Hypothalamus (tissue), 51 donors: ENCODE results near the gene SLC16A10.
"Not testable (repeated sequence)": the region's sequence is repeated elsewhere in the genome, so short reads cannot be mapped to it uniquely, and the experiment has no call there.

Source experiments
- DNase-seq, 51 donors: peaks; one replicate each; lab custom pipeline; 2025; lab: John Stamatoyannopoulos, UW

Gene SLC16A10

GRCh38 chr6:111176038-111176759 lies 88.9 kb downstream of the SLC16A10 start:
- no peak for DNase-seq

GRCh38 chr6:111176760-111177099 lies 89.4 kb downstream of the SLC16A10 start:
- DNase-seq, result no peak

GRCh38 chr6:111177131-111177530 lies 89.8 kb downstream of the SLC16A10 start:
- DNase-seq, result no peak

GRCh38 chr6:111183702-111184517 lies 96.6 kb downstream of the SLC16A10 start:
- no peak for DNase-seq

- no peak for DNase-seq
These were observed 97.7 kb downstream of the SLC16A10 start for GRCh38 chr6:111184827-111185532.

GRCh38 chr6:111185954-111186353 lies 98.7 kb downstream of the SLC16A10 start:
- DNase-seq, result no peak

GRCh38 chr6:111187874-111188273 lies 100.6 kb downstream of the SLC16A10 start:
- DNase-seq, result no peak

- not testable (repeated sequence) for DNase-seq
These were observed 102.4 kb downstream of the SLC16A10 start for GRCh38 chr6:111189666-111190210.

GRCh38 chr6:111190637-111191036 lies 103.3 kb downstream of the SLC16A10 start:
- no peak for DNase-seq

- not testable (repeated sequence) for DNase-seq
These were observed 103.8 kb downstream of the SLC16A10 start for GRCh38 chr6:111191136-111191535.

GRCh38 chr6:111192911-111193555 lies 105.7 kb downstream of the SLC16A10 start:
- DNase-seq, result no peak

GRCh38 chr6:111195656-111196055 lies 108.4 kb downstream of the SLC16A10 start:
- DNase-seq, result no peak

GRCh38 chr6:111198841-111199240 lies 111.5 kb downstream of the SLC16A10 start:
- DNase-seq, result no peak

GRCh38 chr6:111199935-111200334 lies 112.6 kb downstream of the SLC16A10 start:
- DNase-seq, result no peak

- DNase-seq, result no peak
These were observed 113.3 kb downstream of the SLC16A10 start for GRCh38 chr6:111200350-111201243.

GRCh38 chr6:111201244-111201554 lies 113.9 kb downstream of the SLC16A10 start:
- no peak for DNase-seq

GRCh38 chr6:111201764-111202163 lies 114.5 kb downstream of the SLC16A10 start:
- no peak for DNase-seq

GRCh38 chr6:111203539-111203938 lies 116.2 kb downstream of the SLC16A10 start:
- DNase-seq, result not testable (repeated sequence)

- no peak for DNase-seq
These were observed 117.0 kb downstream of the SLC16A10 start for GRCh38 chr6:111204305-111204704.

GRCh38 chr6:111204881-111205280 lies 117.6 kb downstream of the SLC16A10 start:
- no peak for DNase-seq
